Astrocyte (in vitro differentiated cells and primary cell): ENCODE data around the gene PLPPR1. TPM values are rescaled to one million over a fixed set of nuclear protein-coding genes. Genes with fewer than 3 reads are reported as not detected.

Source experiments
- DNase-seq: peaks from one replicate; pipeline ENCODE4 v3.0.0-alpha.2; 2010; ENCODE audit warnings: low read depth
- FAIRE-seq: peaks from 2 replicates; lab custom pipeline; 2011; peaks lifted over from hg19 to GRCh38; lab: Jason Lieb, UNC
- H2AFZ ChIP-seq: 2 replicates; pipeline ENCODE4 v1.6.0; 2012; ENCODE audit warnings: low read depth, low read length, inconsistent platforms
- H3K27ac ChIP-seq: 2 replicates; pipeline ENCODE4 v1.5.1; 2011; ENCODE audit warnings: low read depth, low read length, inconsistent platforms
- H3K27me3 ChIP-seq: 2 replicates; pipeline ENCODE4 v1.6.0; 2011; ENCODE audit warnings: low read length, inconsistent platforms; ENCODE audit not compliant: insufficient read depth
- H3K36me3 ChIP-seq: 2 replicates; pipeline ENCODE4 v1.5.1; 2011; ENCODE audit warnings: low read length, inconsistent platforms; ENCODE audit not compliant: insufficient read depth
- H3K4me1 ChIP-seq: 2 replicates; pipeline ENCODE4 v1.5.1; 2011; ENCODE audit warnings: low read length, inconsistent platforms; ENCODE audit not compliant: insufficient read depth
- H3K4me2 ChIP-seq: 2 replicates; pipeline ENCODE4 v1.6.0; 2012; ENCODE audit warnings: low read length, inconsistent platforms
- H3K4me3 ChIP-seq: 2 replicates; pipeline ENCODE4 v1.5.1; 2011; ENCODE audit warnings: low read depth, mild to moderate bottlenecking, low read length, inconsistent platforms; ENCODE audit not compliant: insufficient read depth
- H3K79me2 ChIP-seq: 2 replicates; pipeline ENCODE4 v1.6.0; 2012; ENCODE audit warnings: mild to moderate bottlenecking, low read length, inconsistent platforms; ENCODE audit not compliant: insufficient read depth
- H3K9ac ChIP-seq: 2 replicates; pipeline ENCODE4 v1.6.0; 2012; ENCODE audit warnings: mild to moderate bottlenecking, low read length, inconsistent platforms
- H3K9me3 ChIP-seq: 2 replicates; pipeline ENCODE4 v1.5.1; 2012; ENCODE audit warnings: low read depth, mild to moderate bottlenecking, low read length, inconsistent platforms; ENCODE audit not compliant: insufficient read depth
- H4K20me1 ChIP-seq: 2 replicates; pipeline ENCODE4 v1.6.0; 2012; ENCODE audit warnings: low read length, inconsistent platforms; ENCODE audit not compliant: insufficient read depth
- H3K27ac Mint-ChIP-seq: one replicate; pipeline ENCODE4 v1.8.0; 2021; ENCODE audit warnings: mild to moderate bottlenecking, mixed read lengths; ENCODE audit not compliant: unreplicated experiment
- H3K27me3 Mint-ChIP-seq: one replicate; pipeline ENCODE4 v1.8.0; 2021; ENCODE audit warnings: low read depth, mixed read lengths; ENCODE audit not compliant: unreplicated experiment
- H3K36me3 Mint-ChIP-seq: one replicate; pipeline ENCODE4 v1.8.0; 2021; ENCODE audit warnings: low read depth, mixed read lengths; ENCODE audit not compliant: unreplicated experiment
- H3K4me1 Mint-ChIP-seq: one replicate; pipeline ENCODE4 v1.8.0; 2021; ENCODE audit warnings: low read depth, mixed read lengths; ENCODE audit not compliant: unreplicated experiment
- H3K4me3 Mint-ChIP-seq: one replicate; pipeline ENCODE4 v1.8.0; 2021; ENCODE audit warnings: mild to moderate bottlenecking, moderate library complexity, mixed read lengths; ENCODE audit not compliant: unreplicated experiment
- H3K9me3 Mint-ChIP-seq: one replicate; pipeline ENCODE4 v1.8.0; 2021; ENCODE audit warnings: mild to moderate bottlenecking, mixed read lengths; ENCODE audit not compliant: unreplicated experiment
- EZH2 ChIP-seq: IDR thresholded peaks from 2 replicates; pipeline ENCODE4 v1.6.1; 2012; ENCODE audit warnings: mild to moderate bottlenecking, low read length, inconsistent platforms; ENCODE audit not compliant: insufficient read depth
- total RNA-seq: library from RNA; stranded (reverse); gene quantifications from 2 replicates; pipeline ENCODE4 v1.2.1, GENCODE V29; 2021
- TF ChIP-seq, protein P1 (sequence below): IDR thresholded peaks from 2 replicates; pipeline ENCODE4 v1.5.1; 2011; ENCODE audit warnings: low read depth, mild to moderate bottlenecking, inconsistent platforms, low read length, moderate library complexity; ENCODE audit not compliant: insufficient read depth

PLPPR1 gene
- total RNA-seq, 1 donor from 2014 or later, result not detected

DNA sequence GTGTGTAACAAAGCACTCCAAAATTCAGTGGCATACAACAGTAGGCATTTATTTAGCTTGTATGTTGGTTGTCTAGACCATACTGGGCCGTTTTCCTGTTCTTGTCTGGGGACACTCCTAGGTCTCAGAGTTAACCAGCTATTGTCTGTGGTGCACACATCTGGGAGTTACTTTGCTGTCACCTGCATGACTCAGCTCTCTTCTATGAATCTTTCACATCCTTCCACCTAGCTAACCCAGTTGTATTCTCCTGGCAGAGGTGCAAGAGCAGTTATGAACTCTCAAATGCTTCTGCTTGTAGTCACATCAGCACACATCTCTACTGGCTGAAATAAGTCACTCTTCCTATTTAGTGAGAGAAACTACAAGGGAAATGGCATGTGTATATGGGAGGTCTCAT is 218.2 kb downstream of the PLPPR1 start:
- H3K36me3 Mint-ChIP-seq, result no peaks in the 10 kb centered on the region
- H3K4me1 ChIP-seq, result no peaks in the 10 kb centered on the region
- no peaks in the 10 kb centered on the region for H4K20me1 ChIP-seq
- H3K27me3 Mint-ChIP-seq, result no peaks in the 10 kb centered on the region
- no peak overlapping the region for H2AFZ ChIP-seq
- no peaks in the 10 kb centered on the region for H3K9me3 Mint-ChIP-seq
- H3K27ac ChIP-seq, result no peak overlapping the region
- H3K4me3 ChIP-seq, result no peak overlapping the region
- H3K27me3 ChIP-seq, result no peaks in the 10 kb centered on the region
- H3K4me3 Mint-ChIP-seq, result no peak overlapping the region
- TF ChIP-seq, protein P1, sequence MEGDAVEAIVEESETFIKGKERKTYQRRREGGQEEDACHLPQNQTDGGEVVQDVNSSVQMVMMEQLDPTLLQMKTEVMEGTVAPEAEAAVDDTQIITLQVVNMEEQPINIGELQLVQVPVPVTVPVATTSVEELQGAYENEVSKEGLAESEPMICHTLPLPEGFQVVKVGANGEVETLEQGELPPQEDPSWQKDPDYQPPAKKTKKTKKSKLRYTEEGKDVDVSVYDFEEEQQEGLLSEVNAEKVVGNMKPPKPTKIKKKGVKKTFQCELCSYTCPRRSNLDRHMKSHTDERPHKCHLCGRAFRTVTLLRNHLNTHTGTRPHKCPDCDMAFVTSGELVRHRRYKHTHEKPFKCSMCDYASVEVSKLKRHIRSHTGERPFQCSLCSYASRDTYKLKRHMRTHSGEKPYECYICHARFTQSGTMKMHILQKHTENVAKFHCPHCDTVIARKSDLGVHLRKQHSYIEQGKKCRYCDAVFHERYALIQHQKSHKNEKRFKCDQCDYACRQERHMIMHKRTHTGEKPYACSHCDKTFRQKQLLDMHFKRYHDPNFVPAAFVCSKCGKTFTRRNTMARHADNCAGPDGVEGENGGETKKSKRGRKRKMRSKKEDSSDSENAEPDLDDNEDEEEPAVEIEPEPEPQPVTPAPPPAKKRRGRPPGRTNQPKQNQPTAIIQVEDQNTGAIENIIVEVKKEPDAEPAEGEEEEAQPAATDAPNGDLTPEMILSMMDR, result no peak
- TF ChIP-seq EZH2, result no peak
- H3K4me1 Mint-ChIP-seq, result no peaks in the 10 kb centered on the region
- no peaks in the 10 kb centered on the region for H3K36me3 ChIP-seq
- H3K79me2 ChIP-seq, result no peaks in the 10 kb centered on the region
- H3K27ac Mint-ChIP-seq, result no peak overlapping the region
- H3K9me3 ChIP-seq, result no peaks in the 10 kb centered on the region
- H3K9ac ChIP-seq, result no peak overlapping the region
- no peak for FAIRE-seq
- no peak for DNase-seq
- H3K4me2 ChIP-seq, result no peak overlapping the region

DNA sequence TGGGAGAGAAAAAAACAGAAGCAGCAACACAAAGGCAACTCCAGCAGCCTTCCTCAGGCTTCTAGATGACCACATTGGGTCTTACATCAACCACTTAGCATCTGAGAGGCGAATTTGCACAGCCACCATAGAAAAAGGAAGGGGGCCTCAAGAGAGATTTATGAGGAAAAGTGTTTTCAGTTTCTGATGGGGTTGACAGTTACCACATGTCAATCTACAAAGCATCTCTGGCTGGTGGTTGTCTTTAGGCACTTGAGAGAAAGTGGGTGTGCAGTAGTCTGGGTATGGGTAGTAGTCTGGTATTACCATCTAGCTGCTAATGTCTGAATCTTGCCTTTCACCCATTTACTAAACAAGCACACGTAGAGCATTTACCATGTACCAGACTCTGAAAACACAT is 218.8 kb downstream of the PLPPR1 start:
- no peaks in the 10 kb centered on the region for H4K20me1 ChIP-seq
- DNase-seq (no peak), FAIRE-seq (no peak)
- no peaks in the 10 kb centered on the region for H3K79me2 ChIP-seq
- H3K4me3 ChIP-seq, result no peak overlapping the region
- no peak overlapping the region for H2AFZ ChIP-seq
- no peaks in the 10 kb centered on the region for H3K27me3 ChIP-seq
- H3K36me3 Mint-ChIP-seq, result no peaks in the 10 kb centered on the region
- H3K4me2 ChIP-seq, result no peak overlapping the region
- no peaks in the 10 kb centered on the region for H3K36me3 ChIP-seq
- H3K27me3 Mint-ChIP-seq, result no peaks in the 10 kb centered on the region
- no peak overlapping the region for H3K4me3 Mint-ChIP-seq
- H3K4me1 Mint-ChIP-seq, result no peaks in the 10 kb centered on the region
- no peak for TF ChIP-seq EZH2
- TF ChIP-seq, protein P1, result no peak
- H3K9ac ChIP-seq, result no peak overlapping the region
- no peak overlapping the region for H3K27ac ChIP-seq
- H3K4me1 ChIP-seq, result no peaks in the 10 kb centered on the region
- H3K9me3 Mint-ChIP-seq, result no peaks in the 10 kb centered on the region
- H3K9me3 ChIP-seq, result no peaks in the 10 kb centered on the region
- no peak overlapping the region for H3K27ac Mint-ChIP-seq

DNA sequence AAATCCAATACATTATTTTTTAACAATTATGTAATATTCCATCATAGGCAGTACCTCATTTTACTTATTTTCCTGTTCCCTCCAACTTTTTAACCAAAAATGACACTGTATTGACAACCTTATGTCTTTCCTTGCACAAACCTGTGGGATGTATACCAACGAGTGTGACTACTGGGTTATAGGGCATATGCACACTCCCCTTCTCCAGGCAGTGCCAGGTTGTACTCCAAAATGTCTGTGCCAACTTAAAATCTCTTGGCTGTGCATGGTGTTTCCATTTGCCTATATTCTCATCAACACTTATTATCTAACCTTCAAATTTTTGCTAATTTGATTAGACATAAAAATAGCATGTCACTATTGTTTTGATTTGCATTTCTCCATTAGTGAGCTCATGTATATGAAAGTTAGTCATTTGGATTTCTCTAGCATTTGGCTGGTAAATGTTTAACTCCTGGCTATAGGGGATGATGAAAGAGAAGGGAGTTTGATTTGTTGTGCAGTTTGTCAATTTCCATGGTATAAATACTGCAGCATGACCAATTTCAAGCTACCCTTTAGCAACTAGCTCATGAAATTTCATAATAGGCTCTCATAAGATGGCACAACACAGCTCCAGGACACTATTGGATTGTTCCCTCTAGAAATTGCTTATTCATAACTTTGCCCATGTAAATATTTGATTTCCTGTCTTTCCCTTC is 226.4 kb downstream of the PLPPR1 start:
- H3K9me3 ChIP-seq, result no peaks in the 10 kb centered on the region
- H3K4me1 Mint-ChIP-seq, result no peaks in the 10 kb centered on the region
- H3K27me3 ChIP-seq, result no peaks in the 10 kb centered on the region
- H4K20me1 ChIP-seq, result no peaks in the 10 kb centered on the region
- no peaks in the 10 kb centered on the region for H3K36me3 ChIP-seq
- H3K4me3 Mint-ChIP-seq, result no peak overlapping the region
- H3K4me2 ChIP-seq, result no peak overlapping the region
- FAIRE-seq (no peak), DNase-seq (no peak)
- H3K27ac Mint-ChIP-seq, result no peak overlapping the region
- H3K4me3 ChIP-seq, result no peak overlapping the region
- H3K27ac ChIP-seq, result no peak overlapping the region
- no peaks in the 10 kb centered on the region for H3K79me2 ChIP-seq
- H3K4me1 ChIP-seq, result no peaks in the 10 kb centered on the region
- TF ChIP-seq EZH2, result no peak
- TF ChIP-seq, protein P1, result no peak
- no peak overlapping the region for H2AFZ ChIP-seq
- no peak overlapping the region for H3K9ac ChIP-seq
- no peaks in the 10 kb centered on the region for H3K36me3 Mint-ChIP-seq
- no peaks in the 10 kb centered on the region for H3K27me3 Mint-ChIP-seq
- H3K9me3 Mint-ChIP-seq, result no peaks in the 10 kb centered on the region
